K562 (cell line): ENCODE results near the gene SAPCD1. TPM values are rescaled to one million over a fixed set of nuclear protein-coding genes. Genes with fewer than 3 reads are reported as not detected.

Experiments used
- CHD2 ChIP-seq: IDR thresholded peaks from 2 replicates; pipeline ENCODE4 v1.6.1; 2011; ENCODE audit warnings: low read depth, low read length
- HDAC1 ChIP-seq, 2 experiments: fragments of 450-650 bp; IDR thresholded peaks; 2 replicates each; pipeline ENCODE4 v1.6.1; 2016 to 2017; ENCODE audit warnings: inconsistent platforms in 1 of 2, mild to moderate bottlenecking in 1 of 2, moderate library complexity in 1 of 2
- HMGN3 ChIP-seq: IDR thresholded peaks from 2 replicates; pipeline ENCODE4 v1.6.1; 2011; ENCODE audit warnings: borderline replicate concordance, low read depth, mild to moderate bottlenecking, mixed read lengths, low read length; ENCODE audit not compliant: insufficient read length; ENCODE audit errors: extremely low read depth
- NUFIP1 ChIP-seq: fragments of 450-650 bp; IDR thresholded peaks from 2 replicates; pipeline ENCODE4 v1.6.1; 2018; ENCODE audit not compliant: partially characterized antibody
- PHB ChIP-seq: fragments of 250-450 bp; sonication (Bioruptor Pico); IDR thresholded peaks from 2 replicates; pipeline ENCODE4 v1.5.0; 2021
- POU5F1 ChIP-seq: fragments of 150-350 bp; IDR thresholded peaks from 2 replicates; pipeline ENCODE4 v1.6.1; 2014; ENCODE audit warnings: borderline replicate concordance, low read length, low read depth, mild to moderate bottlenecking; ENCODE audit not compliant: partially characterized antibody
- SAP30 ChIP-seq: fragments of 200-600 bp; sonication (generic); IDR thresholded peaks from 2 replicates; pipeline ENCODE4 v1.6.1; 2012; ENCODE audit warnings: borderline replicate concordance, low read depth, mild to moderate bottlenecking, moderate library complexity, low read length, control low read depth, inconsistent platforms; ENCODE audit not compliant: insufficient read depth, poor library complexity, severe bottlenecking
- YBX1 ChIP-seq: fragments of 450-650 bp; IDR thresholded peaks from 2 replicates; pipeline ENCODE4 v1.7.1; 2016; ENCODE audit warnings: mild to moderate bottlenecking
- ZNF551 ChIP-seq: fragments of 250-450 bp; sonication (Bioruptor Pico); IDR thresholded peaks from 2 replicates; pipeline ENCODE4 v1.5.0; 2021; ENCODE audit warnings: mild to moderate bottlenecking, moderate library complexity
- polyA plus RNA-seq, 8 experiments: library from polyadenylated mRNA; depleted of rRNA in 4 of 8; stranded (reverse) in 5 of 8; unstranded in 3 of 8; fragments of >200 nt; fragmentation: Nextera tagmentation in 2 of 8; fragmentation: Illumina TruSeq in 1 of 8; extraction: Ambion mirVana in 2 of 8; extraction: Trizol in 1 of 8; gene quantifications; 2 replicates each; pipeline versions ENCODE4 v1.2.1 to v1.2.3, GENCODE V29; 2011 to 2014; ENCODE audit warnings: inconsistent platforms in 1 of 8, missing spikeins in 1 of 8
- total RNA-seq, 7 experiments: library from RNA; depleted of rRNA in 6 of 7; stranded (reverse); fragments of >200 nt in 6 of 7; fragmentation: Illumina TruSeq in 2 of 7; extraction: Trizol in 2 of 7; gene quantifications; 2 replicates each; pipeline versions ENCODE4 v1.2.1 to v1.2.3, GENCODE V29; 2011 to 2021; ENCODE audit warnings: low replicate concordance in 1 of 7
- TF ChIP-seq, protein P1 (sequence below): sonication (generic); formaldehyde crosslinking; IDR thresholded peaks from 2 replicates; pipeline ENCODE4 v1.8.0; 2022; ENCODE audit warnings: mild to moderate bottlenecking, missing genetic modification reagents
- TF ChIP-seq, protein P2 (sequence below), 2 experiments: IDR thresholded peaks in 1 of 2; conservative IDR thresholded peaks in 1 of 2; 2 replicates each; pipeline ENCODE4 v1.6.1; 2016; ENCODE audit warnings: low read depth in 2 of 2, mild to moderate bottlenecking in 1 of 2, missing compliant biosample characterization in 1 of 2, missing genetic modification characterization in 1 of 2, moderate library complexity in 1 of 2

The SAPCD1 gene
- total and polyA plus RNA-seq, 9 of the 15 experiments (the other 6 are each of a cell fraction or from before 2014, with no cell fraction given): 2.6 to 30.2 (median 7.4) TPM

GRCh38 chr6:31776989-31777666 is 14.7 kb downstream of the SAPCD1 start, which contains the start of gene VWA7 (continued):
- TF ChIP-seq, protein P1, sequence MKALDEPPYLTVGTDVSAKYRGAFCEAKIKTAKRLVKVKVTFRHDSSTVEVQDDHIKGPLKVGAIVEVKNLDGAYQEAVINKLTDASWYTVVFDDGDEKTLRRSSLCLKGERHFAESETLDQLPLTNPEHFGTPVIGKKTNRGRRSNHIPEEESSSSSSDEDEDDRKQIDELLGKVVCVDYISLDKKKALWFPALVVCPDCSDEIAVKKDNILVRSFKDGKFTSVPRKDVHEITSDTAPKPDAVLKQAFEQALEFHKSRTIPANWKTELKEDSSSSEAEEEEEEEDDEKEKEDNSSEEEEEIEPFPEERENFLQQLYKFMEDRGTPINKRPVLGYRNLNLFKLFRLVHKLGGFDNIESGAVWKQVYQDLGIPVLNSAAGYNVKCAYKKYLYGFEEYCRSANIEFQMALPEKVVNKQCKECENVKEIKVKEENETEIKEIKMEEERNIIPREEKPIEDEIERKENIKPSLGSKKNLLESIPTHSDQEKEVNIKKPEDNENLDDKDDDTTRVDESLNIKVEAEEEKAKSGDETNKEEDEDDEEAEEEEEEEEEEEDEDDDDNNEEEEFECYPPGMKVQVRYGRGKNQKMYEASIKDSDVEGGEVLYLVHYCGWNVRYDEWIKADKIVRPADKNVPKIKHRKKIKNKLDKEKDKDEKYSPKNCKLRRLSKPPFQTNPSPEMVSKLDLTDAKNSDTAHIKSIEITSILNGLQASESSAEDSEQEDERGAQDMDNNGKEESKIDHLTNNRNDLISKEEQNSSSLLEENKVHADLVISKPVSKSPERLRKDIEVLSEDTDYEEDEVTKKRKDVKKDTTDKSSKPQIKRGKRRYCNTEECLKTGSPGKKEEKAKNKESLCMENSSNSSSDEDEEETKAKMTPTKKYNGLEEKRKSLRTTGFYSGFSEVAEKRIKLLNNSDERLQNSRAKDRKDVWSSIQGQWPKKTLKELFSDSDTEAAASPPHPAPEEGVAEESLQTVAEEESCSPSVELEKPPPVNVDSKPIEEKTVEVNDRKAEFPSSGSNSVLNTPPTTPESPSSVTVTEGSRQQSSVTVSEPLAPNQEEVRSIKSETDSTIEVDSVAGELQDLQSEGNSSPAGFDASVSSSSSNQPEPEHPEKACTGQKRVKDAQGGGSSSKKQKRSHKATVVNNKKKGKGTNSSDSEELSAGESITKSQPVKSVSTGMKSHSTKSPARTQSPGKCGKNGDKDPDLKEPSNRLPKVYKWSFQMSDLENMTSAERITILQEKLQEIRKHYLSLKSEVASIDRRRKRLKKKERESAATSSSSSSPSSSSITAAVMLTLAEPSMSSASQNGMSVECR (CRISPR knock-in tag): peak; percentile 89
- peak; percentile 49 for TF ChIP-seq CHD2
- TF ChIP-seq, protein P2, sequence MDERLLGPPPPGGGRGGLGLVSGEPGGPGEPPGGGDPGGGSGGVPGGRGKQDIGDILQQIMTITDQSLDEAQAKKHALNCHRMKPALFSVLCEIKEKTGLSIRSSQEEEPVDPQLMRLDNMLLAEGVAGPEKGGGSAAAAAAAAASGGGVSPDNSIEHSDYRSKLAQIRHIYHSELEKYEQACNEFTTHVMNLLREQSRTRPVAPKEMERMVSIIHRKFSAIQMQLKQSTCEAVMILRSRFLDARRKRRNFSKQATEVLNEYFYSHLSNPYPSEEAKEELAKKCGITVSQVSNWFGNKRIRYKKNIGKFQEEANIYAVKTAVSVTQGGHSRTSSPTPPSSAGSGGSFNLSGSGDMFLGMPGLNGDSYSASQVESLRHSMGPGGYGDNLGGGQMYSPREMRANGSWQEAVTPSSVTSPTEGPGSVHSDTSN (CRISPR knock-in tag; IDR thresholded peaks at IDR 0.05; ENCODE audit: low read depth): no peak
- TF ChIP-seq, protein P2 (tag; conservative IDR thresholded peaks at IDR 0.05; ENCODE audit: low read depth): peak; percentile 53; the same call in 1 of the 2 replicates
- peak; percentile 100 for TF ChIP-seq HMGN3
- no peak for TF ChIP-seq SAP30
- no peak for TF ChIP-seq YBX1
- 0 out of 2 replicates have a peak, but pooled peaks have one; percentile 66 for TF ChIP-seq PHB
- peak; percentile 50 for TF ChIP-seq POU5F1
- peak in 1 of 2 experiments; percentile 96; a peak in 2 of 4 replicates for TF ChIP-seq HDAC1 (IDR thresholded peaks at IDR 0.05)
- peak; percentile 32 for TF ChIP-seq NUFIP1
- TF ChIP-seq ZNF551 (CRISPR knock-in tag): no peak
